SH-SY5Y (cell line): ENCODE results near the gene KCND2.

ENCODE experiments used
- GATA2 ChIP-seq: IDR thresholded peaks from 2 replicates; pipeline ENCODE4 v1.6.1; 2011; ENCODE audit warnings: mild to moderate bottlenecking, low read depth, low read length
- GATA3 ChIP-seq: IDR thresholded peaks from 2 replicates; pipeline ENCODE4 v1.6.1; 2011; ENCODE audit warnings: low read depth, mild to moderate bottlenecking, low read length, moderate library complexity

The KCND2 gene

DNA sequence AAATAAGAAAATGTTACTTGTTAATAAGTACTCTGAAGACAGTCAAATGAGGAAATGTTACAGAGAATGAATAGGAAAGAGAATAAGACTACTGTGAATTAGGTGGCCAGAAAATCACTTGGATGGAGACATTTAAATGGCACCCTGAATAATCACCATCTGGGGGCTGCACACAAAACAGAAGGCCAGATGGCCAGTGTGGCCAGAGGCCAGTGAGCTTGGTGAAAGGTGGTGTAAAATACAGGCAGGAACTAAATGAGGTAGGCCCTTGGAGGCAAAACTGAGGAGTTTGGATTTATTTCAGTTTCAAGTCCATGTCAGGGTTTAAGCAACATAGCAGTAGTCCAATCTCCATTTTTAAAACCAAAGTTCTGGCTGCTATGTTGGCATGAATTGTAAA, 458.3 kb downstream of the KCND2 start:
- TF ChIP-seq GATA3 = no peak
- TF ChIP-seq GATA2 = no peak

GRCh38 chr7:120732256-120732655, 459.3 kb downstream of the KCND2 start:
- no peak for TF ChIP-seq GATA3
- no peak for TF ChIP-seq GATA2

DNA sequence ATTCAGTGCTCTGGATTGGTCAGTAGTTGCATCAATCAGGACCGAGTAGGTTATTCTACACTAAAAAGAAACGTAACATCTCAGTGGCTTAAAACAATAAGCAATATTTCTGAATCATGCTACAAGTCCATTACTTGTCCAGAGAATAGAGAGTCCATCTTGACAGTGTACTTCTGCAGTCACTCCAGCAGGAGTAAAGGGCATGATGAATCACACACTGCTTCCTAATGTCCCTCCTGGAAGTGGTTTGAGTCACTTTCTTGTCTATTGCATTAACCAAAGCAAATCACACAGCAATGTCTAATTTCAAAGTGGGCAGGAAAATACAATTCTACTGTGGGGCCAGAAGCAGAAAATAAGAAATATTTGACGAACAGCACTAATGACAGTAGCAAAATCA, 460.2 kb downstream of the KCND2 start:
- TF ChIP-seq GATA3 = no peak
- TF ChIP-seq GATA2 = no peak

GRCh38 chr7:120733835-120734234, 460.9 kb downstream of the KCND2 start:
- TF ChIP-seq GATA3 (no peak), GATA2 (no peak)

GRCh38 chr7:120735791-120736190, 462.8 kb downstream of the KCND2 start:
- no peak for TF ChIP-seq GATA2
- no peak for TF ChIP-seq GATA3

DNA sequence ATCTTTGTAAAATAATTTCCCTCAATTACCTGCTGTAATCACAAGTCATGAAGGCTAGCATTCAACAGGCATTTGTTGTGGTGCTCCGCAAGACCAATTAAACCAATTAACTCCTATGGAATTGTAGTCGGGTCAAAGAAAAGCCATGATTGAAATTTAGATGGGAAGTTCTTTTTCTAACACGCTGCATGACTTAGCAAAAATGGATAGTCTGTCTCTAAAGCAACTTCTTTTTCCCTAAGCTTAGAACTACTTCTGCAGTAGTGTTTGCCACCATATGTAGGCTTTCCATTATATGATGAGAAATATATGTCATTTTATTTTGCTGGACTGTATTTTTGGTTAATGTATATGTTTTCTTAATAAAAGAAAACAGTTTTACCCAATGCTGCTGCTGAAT, 465.8 kb downstream of the KCND2 start:
- TF ChIP-seq GATA3 (no peak), GATA2 (no peak)

GRCh38 chr7:120740348-120740747, 467.4 kb downstream of the KCND2 start:
- no peak for TF ChIP-seq GATA3
- TF ChIP-seq GATA2 = no peak

DNA sequence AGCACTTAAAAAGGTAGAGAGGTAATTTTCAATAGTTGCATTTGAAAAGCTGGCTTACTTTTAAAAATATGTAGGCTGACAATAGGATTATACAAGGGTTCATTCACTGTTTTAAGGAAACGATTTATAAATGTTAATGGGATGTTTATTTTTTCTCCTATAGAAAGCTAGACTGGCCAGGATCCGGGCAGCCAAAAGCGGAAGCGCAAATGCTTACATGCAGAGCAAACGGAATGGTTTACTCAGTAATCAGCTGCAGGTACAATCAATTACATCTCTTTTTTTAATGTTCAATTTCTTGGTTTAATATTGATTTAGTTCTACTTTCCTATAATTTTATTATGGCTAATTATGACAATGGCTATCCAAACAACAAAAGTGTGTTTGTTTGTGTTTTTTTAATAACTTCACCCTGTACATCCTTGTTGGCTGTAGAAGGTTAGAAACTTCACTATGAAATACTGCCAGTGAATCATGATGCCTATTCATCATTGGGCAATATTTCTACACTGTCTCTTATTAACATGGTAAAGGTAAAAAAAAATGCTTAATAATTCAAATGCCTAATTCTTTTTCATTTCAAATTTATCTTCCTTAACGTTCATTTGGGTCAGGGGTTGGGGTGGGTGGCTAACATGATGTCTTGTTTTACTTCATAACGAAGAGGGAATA, 468.5 kb downstream of the KCND2 start:
- TF ChIP-seq GATA2 (no peak), GATA3 (no peak)

GRCh38 chr7:120742372-120742771, 469.4 kb downstream of the KCND2 start:
- no peak for TF ChIP-seq GATA2
- TF ChIP-seq GATA3 = no peak

DNA sequence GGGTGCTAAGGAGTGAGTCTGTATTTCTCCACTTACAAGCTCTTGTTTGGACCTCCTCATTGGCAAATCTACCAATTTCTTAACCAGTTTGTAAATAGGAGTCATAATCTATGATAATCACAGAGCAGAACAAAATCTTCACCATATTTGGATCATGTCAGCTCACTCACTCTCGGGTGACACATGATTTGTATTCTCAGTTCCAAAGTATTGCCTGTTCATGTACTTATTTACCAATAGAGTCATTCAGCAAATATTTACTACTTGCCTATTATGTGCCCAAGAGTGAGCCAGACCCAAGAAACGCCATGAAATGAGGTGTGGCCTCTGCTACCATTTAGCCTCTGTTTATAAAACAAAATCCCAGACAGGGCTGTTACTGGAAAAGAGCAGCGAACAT, 470.2 kb downstream of the KCND2 start:
- no peak for TF ChIP-seq GATA3
- TF ChIP-seq GATA2 = no peak

- TF ChIP-seq GATA2 (no peak), GATA3 (no peak)
These were observed 487.1 kb downstream of the KCND2 start for GRCh38 chr7:120760050-120760449.

DNA sequence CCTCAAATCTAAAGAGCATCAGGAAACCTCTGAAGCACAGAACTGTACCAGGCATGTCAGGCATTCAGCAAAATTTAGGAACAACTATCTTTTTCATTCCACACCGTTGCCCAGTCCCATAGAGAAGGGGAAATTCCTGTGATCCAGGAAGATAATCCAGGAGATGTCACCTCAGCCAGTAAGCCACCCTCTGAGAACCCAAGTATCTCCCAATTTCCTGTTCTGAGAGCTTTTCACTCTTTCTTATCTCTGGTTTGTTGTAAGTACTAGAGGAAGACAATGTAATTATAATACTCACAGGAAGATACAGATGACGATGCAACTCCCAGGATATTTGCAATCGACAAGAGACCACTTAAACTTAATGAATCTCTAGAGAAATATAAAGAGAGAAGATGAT, 487.9 kb downstream of the KCND2 start:
- TF ChIP-seq GATA3 (no peak), GATA2 (no peak)

DNA sequence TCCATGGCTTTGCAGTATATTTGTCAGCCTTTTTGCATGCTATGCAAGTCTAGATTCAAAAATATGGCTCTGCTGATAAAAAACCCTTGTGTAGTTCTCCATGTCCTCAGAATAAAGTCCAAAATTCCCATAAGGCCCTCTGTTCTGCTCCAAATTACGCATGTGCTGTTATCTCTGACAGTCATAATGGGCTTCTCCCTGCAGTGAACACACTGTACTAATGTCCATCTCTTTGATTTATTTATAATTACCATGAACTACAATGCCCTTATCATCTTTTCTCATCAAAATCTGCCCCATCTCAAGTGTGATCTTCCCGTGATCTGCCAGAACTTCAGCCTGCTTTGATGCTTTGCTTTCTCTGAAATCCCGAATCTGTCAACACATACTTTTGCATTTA, 497.2 kb downstream of the KCND2 start:
- no peak for TF ChIP-seq GATA2

GRCh38 chr7:120774481-120774880, 501.5 kb downstream of the KCND2 start:
- TF ChIP-seq GATA2 (no peak), GATA3 (no peak)

- TF ChIP-seq GATA3 (peak; percentile 65), GATA2 (peak; percentile 38; the same call in 1 of the 2 replicates)
These were observed 502.8 kb downstream of the KCND2 start for GRCh38 chr7:120775755-120776154.

DNA sequence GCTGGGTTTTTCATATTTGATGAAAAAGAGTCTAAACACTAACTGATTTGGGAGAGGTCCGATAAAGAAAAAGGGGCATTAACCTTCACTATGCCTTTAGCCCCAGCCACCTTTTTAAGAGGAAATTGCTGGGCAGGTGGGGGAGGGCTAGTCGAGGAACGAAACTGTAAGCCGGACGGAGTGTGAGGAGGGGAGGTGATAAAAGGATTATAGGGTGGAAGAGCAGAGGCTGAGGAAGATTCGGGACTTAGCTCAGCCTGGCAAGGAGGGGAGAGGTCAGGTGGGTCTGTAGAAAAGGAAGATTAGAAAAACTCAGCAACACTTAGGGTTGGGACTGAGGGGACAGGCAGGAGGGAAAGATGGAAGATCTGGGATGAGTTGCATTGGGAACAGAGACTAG, 508.0 kb downstream of the KCND2 start:
- no peak for TF ChIP-seq GATA2
- no peak for TF ChIP-seq GATA3
